HepG2 (cell line): Measurements from ENCODE around the gene PLCG1. TPM values are rescaled to one million over a fixed set of nuclear protein-coding genes. Genes with fewer than 3 reads are reported as not detected.

Source experiments
- CBFB ChIP-seq: sonication (generic); formaldehyde crosslinking; IDR thresholded peaks from 2 replicates; pipeline ENCODE4 v1.4.0; 2020; ENCODE audit warnings: missing genetic modification reagents
- CHD4 ChIP-seq: fragments of 200-600 bp; sonication (generic); IDR thresholded peaks from 2 replicates; pipeline ENCODE4 v1.7.0; 2017; ENCODE audit warnings: mild to moderate bottlenecking, low read length, borderline replicate concordance
- CREB1 ChIP-seq, 2 experiments: fragments of 450-650 bp in 1 of 2; IDR thresholded peaks; 2 replicates each; pipeline ENCODE4 v1.6.1; 2016 to 2017; ENCODE audit warnings: control low read depth in 1 of 2, mild to moderate bottlenecking in 1 of 2, missing compliant biosample characterization in 1 of 2, missing genetic modification characterization in 1 of 2
- GTF3A ChIP-seq: sonication (generic); formaldehyde crosslinking; conservative IDR thresholded peaks from 2 replicates; pipeline ENCODE4 v1.4.0; 2020; ENCODE audit warnings: mild to moderate bottlenecking, missing genetic modification reagents
- MED8 ChIP-seq: sonication (generic); formaldehyde crosslinking; IDR thresholded peaks from 2 replicates; pipeline ENCODE4 v1.8.1; 2023; ENCODE audit warnings: mild to moderate bottlenecking, missing genetic modification reagents; ENCODE audit not compliant: insufficient replicate concordance
- RBM22 ChIP-seq: fragments of 200-400 bp; formaldehyde crosslinking; optimal IDR thresholded peaks from 2 replicates; pipeline ENCODE3; 2017; ENCODE audit warnings: mild to moderate bottlenecking, low read length, moderate library complexity
- ZFP36 ChIP-seq: fragments of 150-350 bp; IDR thresholded peaks from 2 replicates; pipeline ENCODE4 v1.6.1; 2018; ENCODE audit warnings: borderline replicate concordance, low read length, low read depth; ENCODE audit not compliant: partially characterized antibody
- ZKSCAN8 ChIP-seq: IDR thresholded peaks from 2 replicates; pipeline ENCODE4 v1.6.1; 2016; ENCODE audit warnings: borderline replicate concordance, missing genetic modification reagents, missing compliant biosample characterization
- ZNF138 ChIP-seq: sonication (generic); formaldehyde crosslinking; IDR thresholded peaks from 2 replicates; pipeline ENCODE4 v1.5.0; 2020; ENCODE audit warnings: mild to moderate bottlenecking, low read depth, missing genetic modification reagents
- ZNF572 ChIP-seq: sonication (generic); formaldehyde crosslinking; IDR thresholded peaks from 2 replicates; pipeline ENCODE4 v1.5.1; 2020; ENCODE audit warnings: mild to moderate bottlenecking, missing genetic modification reagents
- ZNF839 ChIP-seq: sonication (generic); formaldehyde crosslinking; IDR thresholded peaks from 2 replicates; pipeline ENCODE4 v1.4.0; 2020; ENCODE audit warnings: missing genetic modification reagents, mild to moderate bottlenecking, borderline replicate concordance
- polyA plus RNA-seq, 8 experiments: library from polyadenylated mRNA; depleted of rRNA in 3 of 8; stranded (reverse) in 7 of 8; unstranded in 1 of 8; fragments of >200 nt; fragmentation: Illumina TruSeq in 4 of 8; extraction: Trizol in 4 of 8; gene quantifications; 2 replicates each; pipeline versions ENCODE4 v1.2.1 to v1.2.3, GENCODE V29; 2011 to 2016; ENCODE audit warnings: low read depth in 4 of 8, missing spikeins in 1 of 8, mixed read lengths in 1 of 8; ENCODE audit not compliant: insufficient read depth in 1 of 8
- total RNA-seq, 5 experiments: library from RNA; depleted of rRNA; stranded (reverse); fragments of >200 nt; fragmentation: Illumina TruSeq; extraction: Trizol; gene quantifications; 2 replicates each; pipeline ENCODE4 v1.2.3, GENCODE V29; 2016; ENCODE audit warnings: low read depth in 1 of 5
- TF ChIP-seq, protein P1 (sequence below), 2 experiments: sonication (generic) in 1 of 2; formaldehyde crosslinking in 1 of 2; IDR thresholded peaks; 2 replicates each; pipeline versions ENCODE4 v1.6.1 to v1.9.0; 2014 to 2022; ENCODE audit warnings: antibody characterized with exemption in 1 of 2, borderline replicate concordance in 1 of 2, inconsistent platforms in 1 of 2, low read depth in 1 of 2, missing genetic modification reagents in 1 of 2
- TF ChIP-seq, protein P2 (sequence below): sonication (generic); formaldehyde crosslinking; IDR thresholded peaks from 2 replicates; pipeline ENCODE4 v1.9.0; 2021; ENCODE audit warnings: missing genetic modification reagents, borderline replicate concordance
- TF ChIP-seq, protein P3 (sequence below): sonication (generic); formaldehyde crosslinking; IDR thresholded peaks from 2 replicates; pipeline ENCODE4 v1.4.0; 2020; ENCODE audit warnings: mild to moderate bottlenecking, low read depth, missing genetic modification reagents
- TF ChIP-seq, protein P4 (sequence below): conservative IDR thresholded peaks from 2 replicates; pipeline ENCODE4 v1.6.1; 2018; ENCODE audit warnings: missing genetic modification reagents

PLCG1 gene
- total and polyA plus RNA-seq, 2 of the 13 experiments (the other 11 are each of a cell fraction or from before 2014, with no cell fraction given): 85.3 to 158 TPM

DNA sequence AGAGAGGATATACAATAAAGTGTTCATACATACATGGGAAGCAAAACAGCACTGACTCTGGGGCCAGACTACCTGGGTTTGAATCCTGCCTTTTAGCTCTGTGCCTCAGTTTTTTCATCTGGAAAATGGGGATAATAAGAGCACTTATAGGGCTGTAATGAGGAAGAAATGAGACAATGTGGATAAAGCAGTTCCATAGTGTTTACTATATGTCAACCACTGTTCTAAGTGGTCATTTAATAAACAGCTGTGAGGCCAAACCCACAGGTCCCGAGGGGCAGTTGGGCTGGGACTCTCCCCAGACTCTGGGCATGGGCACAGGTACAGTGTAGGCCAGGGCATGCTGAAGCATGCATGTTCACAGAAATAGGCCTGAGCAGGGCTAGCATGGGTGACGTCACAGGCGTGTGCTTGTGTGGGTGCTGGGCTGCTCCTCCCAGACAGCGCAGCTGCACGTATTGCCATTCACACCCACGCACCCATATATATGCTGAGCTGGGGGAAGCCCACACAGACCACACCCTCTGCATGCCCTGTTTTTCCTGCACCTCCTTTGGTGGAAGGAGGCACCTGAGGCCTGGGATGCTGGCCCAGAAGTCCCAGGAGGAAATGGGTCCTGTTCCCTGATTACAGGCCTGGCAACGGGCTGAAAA lies 3.5 kb upstream of the PLCG1 start (continued):
- TF ChIP-seq, protein P1, sequence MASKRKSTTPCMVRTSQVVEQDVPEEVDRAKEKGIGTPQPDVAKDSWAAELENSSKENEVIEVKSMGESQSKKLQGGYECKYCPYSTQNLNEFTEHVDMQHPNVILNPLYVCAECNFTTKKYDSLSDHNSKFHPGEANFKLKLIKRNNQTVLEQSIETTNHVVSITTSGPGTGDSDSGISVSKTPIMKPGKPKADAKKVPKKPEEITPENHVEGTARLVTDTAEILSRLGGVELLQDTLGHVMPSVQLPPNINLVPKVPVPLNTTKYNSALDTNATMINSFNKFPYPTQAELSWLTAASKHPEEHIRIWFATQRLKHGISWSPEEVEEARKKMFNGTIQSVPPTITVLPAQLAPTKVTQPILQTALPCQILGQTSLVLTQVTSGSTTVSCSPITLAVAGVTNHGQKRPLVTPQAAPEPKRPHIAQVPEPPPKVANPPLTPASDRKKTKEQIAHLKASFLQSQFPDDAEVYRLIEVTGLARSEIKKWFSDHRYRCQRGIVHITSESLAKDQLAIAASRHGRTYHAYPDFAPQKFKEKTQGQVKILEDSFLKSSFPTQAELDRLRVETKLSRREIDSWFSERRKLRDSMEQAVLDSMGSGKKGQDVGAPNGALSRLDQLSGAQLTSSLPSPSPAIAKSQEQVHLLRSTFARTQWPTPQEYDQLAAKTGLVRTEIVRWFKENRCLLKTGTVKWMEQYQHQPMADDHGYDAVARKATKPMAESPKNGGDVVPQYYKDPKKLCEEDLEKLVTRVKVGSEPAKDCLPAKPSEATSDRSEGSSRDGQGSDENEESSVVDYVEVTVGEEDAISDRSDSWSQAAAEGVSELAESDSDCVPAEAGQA (IDR thresholded peaks at IDR 0.05; ENCODE audit: low read depth): no peak
- TF ChIP-seq, protein P1 (CRISPR knock-in tag; IDR thresholded peaks at IDR 0.05; ENCODE audit: borderline replicate concordance): no peak
- TF ChIP-seq, protein P2, sequence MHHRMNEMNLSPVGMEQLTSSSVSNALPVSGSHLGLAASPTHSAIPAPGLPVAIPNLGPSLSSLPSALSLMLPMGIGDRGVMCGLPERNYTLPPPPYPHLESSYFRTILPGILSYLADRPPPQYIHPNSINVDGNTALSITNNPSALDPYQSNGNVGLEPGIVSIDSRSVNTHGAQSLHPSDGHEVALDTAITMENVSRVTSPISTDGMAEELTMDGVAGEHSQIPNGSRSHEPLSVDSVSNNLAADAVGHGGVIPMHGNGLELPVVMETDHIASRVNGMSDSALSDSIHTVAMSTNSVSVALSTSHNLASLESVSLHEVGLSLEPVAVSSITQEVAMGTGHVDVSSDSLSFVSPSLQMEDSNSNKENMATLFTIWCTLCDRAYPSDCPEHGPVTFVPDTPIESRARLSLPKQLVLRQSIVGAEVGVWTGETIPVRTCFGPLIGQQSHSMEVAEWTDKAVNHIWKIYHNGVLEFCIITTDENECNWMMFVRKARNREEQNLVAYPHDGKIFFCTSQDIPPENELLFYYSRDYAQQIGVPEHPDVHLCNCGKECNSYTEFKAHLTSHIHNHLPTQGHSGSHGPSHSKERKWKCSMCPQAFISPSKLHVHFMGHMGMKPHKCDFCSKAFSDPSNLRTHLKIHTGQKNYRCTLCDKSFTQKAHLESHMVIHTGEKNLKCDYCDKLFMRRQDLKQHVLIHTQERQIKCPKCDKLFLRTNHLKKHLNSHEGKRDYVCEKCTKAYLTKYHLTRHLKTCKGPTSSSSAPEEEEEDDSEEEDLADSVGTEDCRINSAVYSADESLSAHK: no peak
- TF ChIP-seq MED8 (no peak), ZNF138 (CRISPR knock-in tag) (no peak), RBM22 (no peak), ZNF839 (CRISPR knock-in tag) (peak; percentile 41; the same call in 1 of the 2 replicates), CHD4 (peak; percentile 88; the same call in 1 of the 2 replicates), ZKSCAN8 (CRISPR knock-in tag) (no peak), ZNF572 (0 out of 2 replicates have a peak, but pooled peaks have one; percentile 38), ZFP36 (no peak), CREB1 (IDR thresholded peaks at IDR 0.05) (peak; percentile 84), CREB1 (CRISPR knock-in tag; IDR thresholded peaks at IDR 0.05) (no peak), GTF3A (CRISPR knock-in tag) (no peak), CBFB (CRISPR knock-in tag) (no peak)
- TF ChIP-seq, protein P3, sequence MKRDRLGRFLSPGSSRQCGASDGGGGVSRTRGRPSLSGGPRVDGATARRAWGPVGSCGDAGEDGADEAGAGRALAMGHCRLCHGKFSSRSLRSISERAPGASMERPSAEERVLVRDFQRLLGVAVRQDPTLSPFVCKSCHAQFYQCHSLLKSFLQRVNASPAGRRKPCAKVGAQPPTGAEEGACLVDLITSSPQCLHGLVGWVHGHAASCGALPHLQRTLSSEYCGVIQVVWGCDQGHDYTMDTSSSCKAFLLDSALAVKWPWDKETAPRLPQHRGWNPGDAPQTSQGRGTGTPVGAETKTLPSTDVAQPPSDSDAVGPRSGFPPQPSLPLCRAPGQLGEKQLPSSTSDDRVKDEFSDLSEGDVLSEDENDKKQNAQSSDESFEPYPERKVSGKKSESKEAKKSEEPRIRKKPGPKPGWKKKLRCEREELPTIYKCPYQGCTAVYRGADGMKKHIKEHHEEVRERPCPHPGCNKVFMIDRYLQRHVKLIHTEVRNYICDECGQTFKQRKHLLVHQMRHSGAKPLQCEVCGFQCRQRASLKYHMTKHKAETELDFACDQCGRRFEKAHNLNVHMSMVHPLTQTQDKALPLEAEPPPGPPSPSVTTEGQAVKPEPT (CRISPR knock-in tag): 0 out of 2 replicates have a peak, but pooled peaks have one; percentile 15
- TF ChIP-seq, protein P4, sequence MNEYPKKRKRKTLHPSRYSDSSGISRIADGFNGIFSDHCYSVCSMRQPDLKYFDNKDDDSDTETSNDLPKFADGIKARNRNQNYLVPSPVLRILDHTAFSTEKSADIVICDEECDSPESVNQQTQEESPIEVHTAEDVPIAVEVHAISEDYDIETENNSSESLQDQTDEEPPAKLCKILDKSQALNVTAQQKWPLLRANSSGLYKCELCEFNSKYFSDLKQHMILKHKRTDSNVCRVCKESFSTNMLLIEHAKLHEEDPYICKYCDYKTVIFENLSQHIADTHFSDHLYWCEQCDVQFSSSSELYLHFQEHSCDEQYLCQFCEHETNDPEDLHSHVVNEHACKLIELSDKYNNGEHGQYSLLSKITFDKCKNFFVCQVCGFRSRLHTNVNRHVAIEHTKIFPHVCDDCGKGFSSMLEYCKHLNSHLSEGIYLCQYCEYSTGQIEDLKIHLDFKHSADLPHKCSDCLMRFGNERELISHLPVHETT (CRISPR knock-in tag): no peak
